SK-N-SH treated with all-trans-retinoic acid at 6 μM for 48 hours (cell line): ENCODE measurements around the gene PSMA2.

Source experiments
- ATAC-seq: fragments of 200-7000 bp; cut with Tn5 transposase; 3 replicates; pipeline ENCODE4 v1.9.1; 2020; ENCODE audit warnings: mild to moderate bottlenecking, moderate library complexity
- ARNTL ChIP-seq: fragments of 450-650 bp; formaldehyde crosslinking; IDR thresholded peaks from 2 replicates; pipeline ENCODE4 v1.5.0; 2020; ENCODE audit warnings: low read depth, mild to moderate bottlenecking, moderate library complexity, borderline replicate concordance
- BACH2 ChIP-seq: fragments of 250-450 bp; sonication (Bioruptor Pico); IDR thresholded peaks from 2 replicates; pipeline ENCODE4 v1.9.0; 2021; ENCODE audit warnings: mild to moderate bottlenecking, borderline replicate concordance
- CREB5 ChIP-seq: fragments of 250-450 bp; sonication (Bioruptor Pico); IDR thresholded peaks from 2 replicates; pipeline ENCODE4 v1.5.1; 2020; ENCODE audit warnings: low read depth, mild to moderate bottlenecking, moderate library complexity
- CSDC2 ChIP-seq: fragments of 250-450 bp; sonication (Bioruptor Pico); IDR thresholded peaks from 2 replicates; pipeline ENCODE4 v1.5.0; 2020; ENCODE audit warnings: mild to moderate bottlenecking, moderate library complexity
- CSRNP3 ChIP-seq: fragments of 250-450 bp; sonication (Bioruptor Pico); IDR thresholded peaks from 2 replicates; pipeline ENCODE4 v1.5.1; 2021; ENCODE audit warnings: mild to moderate bottlenecking, moderate library complexity
- ESRRG ChIP-seq: fragments of 250-450 bp; sonication (Bioruptor Pico); IDR thresholded peaks from 2 replicates; pipeline ENCODE4 v1.6.1; 2021; ENCODE audit warnings: mild to moderate bottlenecking
- GLIS3 ChIP-seq: fragments of 250-450 bp; sonication (Bioruptor Pico); IDR thresholded peaks from 2 replicates; pipeline ENCODE4 v1.5.0; 2020; ENCODE audit warnings: mild to moderate bottlenecking, moderate library complexity
- OSR1 ChIP-seq: fragments of 250-450 bp; sonication (Bioruptor Pico); IDR thresholded peaks from 2 replicates; pipeline ENCODE4 v1.8.0; 2022; ENCODE audit warnings: moderate library complexity, mild to moderate bottlenecking, inconsistent platforms
- PATZ1 ChIP-seq: fragments of 250-450 bp; sonication (Bioruptor Pico); IDR thresholded peaks from 2 replicates; pipeline ENCODE4 v1.8.0; 2020; ENCODE audit warnings: mild to moderate bottlenecking, moderate library complexity, borderline replicate concordance
- POU6F1 ChIP-seq: fragments of 250-450 bp; sonication (Bioruptor Pico); IDR thresholded peaks from 2 replicates; pipeline ENCODE4 v1.8.0; 2021; ENCODE audit warnings: low read depth, mild to moderate bottlenecking, moderate library complexity, borderline replicate concordance
- PPARA ChIP-seq: fragments of 250-450 bp; sonication (Bioruptor Pico); IDR thresholded peaks from 2 replicates; pipeline ENCODE4 v1.5.0; 2020; ENCODE audit warnings: mild to moderate bottlenecking, borderline replicate concordance
- RARB ChIP-seq: fragments of 250-450 bp; sonication (Bioruptor Pico); IDR thresholded peaks from 2 replicates; pipeline ENCODE4 v1.8.0; 2021; ENCODE audit warnings: mild to moderate bottlenecking, moderate library complexity
- SNAI2 ChIP-seq: fragments of 250-450 bp; sonication (Bioruptor Pico); IDR thresholded peaks from 2 replicates; pipeline ENCODE4 v1.5.0; 2020; ENCODE audit warnings: mild to moderate bottlenecking, moderate library complexity
- TCF4 ChIP-seq: fragments of 250-450 bp; sonication (Bioruptor Pico); IDR thresholded peaks from 2 replicates; pipeline ENCODE4 v1.8.0; 2021; ENCODE audit warnings: mild to moderate bottlenecking, moderate library complexity, borderline replicate concordance
- TOX ChIP-seq: fragments of 250-450 bp; sonication (Bioruptor Pico); IDR thresholded peaks from 2 replicates; pipeline ENCODE4 v1.8.0; 2021; ENCODE audit warnings: mild to moderate bottlenecking, moderate library complexity, borderline replicate concordance
- ZC3H10 ChIP-seq: fragments of 250-450 bp; sonication (Bioruptor Pico); IDR thresholded peaks from 2 replicates; pipeline ENCODE4 v1.5.1; 2021; ENCODE audit warnings: mild to moderate bottlenecking, moderate library complexity
- ZFP30 ChIP-seq: fragments of 450-650 bp; formaldehyde crosslinking; IDR thresholded peaks from 2 replicates; pipeline ENCODE4 v1.5.0; 2022; ENCODE audit warnings: mild to moderate bottlenecking, moderate library complexity
- ZNF565 ChIP-seq: fragments of 450-650 bp; formaldehyde crosslinking; conservative IDR thresholded peaks from 2 replicates; pipeline ENCODE4 v1.5.0; 2020; ENCODE audit warnings: low read depth, mild to moderate bottlenecking, moderate library complexity
- ZNF70 ChIP-seq: fragments of 450-650 bp; formaldehyde crosslinking; IDR thresholded peaks from 2 replicates; pipeline ENCODE4 v1.5.0; 2020; ENCODE audit warnings: mild to moderate bottlenecking, moderate library complexity
- ZNF8 ChIP-seq: fragments of 450-650 bp; formaldehyde crosslinking; IDR thresholded peaks from 2 replicates; pipeline ENCODE4 v1.5.0; 2020; ENCODE audit warnings: mild to moderate bottlenecking, moderate library complexity

PSMA2 gene

GRCh38 chr7:42924223-42924838 is 7.6 kb downstream of the PSMA2 start:
- no peak for TF ChIP-seq ARNTL (CRISPR knock-in tag)
- TF ChIP-seq TCF4 (CRISPR knock-in tag), result no peak
- TF ChIP-seq ZNF8, result no peak
- TF ChIP-seq BACH2 (CRISPR knock-in tag), result no peak
- TF ChIP-seq CSRNP3, result no peak
- no peak for TF ChIP-seq CREB5 (CRISPR knock-in tag)
- no peak for TF ChIP-seq SNAI2 (CRISPR knock-in tag)
- TF ChIP-seq ZFP30 (CRISPR knock-in tag), result no peak
- TF ChIP-seq, all 23 proteins: peak for 0
- no peak for ATAC-seq

- no peak for TF ChIP-seq ZNF70 (CRISPR knock-in tag)
- TF ChIP-seq PPARA (CRISPR knock-in tag), result no peak
- no peak for TF ChIP-seq RARB (CRISPR knock-in tag)
- no peak for TF ChIP-seq GLIS3 (CRISPR knock-in tag)
- ATAC-seq, result no peak
Measured at GRCh38 chr7:42922017-42922753, 9.8 kb downstream of the PSMA2 start.

- no peak for ATAC-seq
- TF ChIP-seq ZNF565 (CRISPR knock-in tag) (no peak), POU6F1 (CRISPR knock-in tag) (no peak), TOX (CRISPR knock-in tag) (no peak), CSDC2 (CRISPR knock-in tag) (no peak), BACH2 (CRISPR knock-in tag) (no peak), CREB5 (CRISPR knock-in tag) (no peak), ESRRG (no peak), RARB (CRISPR knock-in tag) (no peak), ARNTL (CRISPR knock-in tag) (no peak), OSR1 (CRISPR knock-in tag) (no peak), GLIS3 (CRISPR knock-in tag) (no peak), ZFP30 (CRISPR knock-in tag) (no peak), SNAI2 (CRISPR knock-in tag) (no peak), PPARA (CRISPR knock-in tag) (no peak)
- TF ChIP-seq, all 23 proteins: peak for 0
Measured at GRCh38 chr7:42915356-42915755, 16.6 kb downstream of the PSMA2 start.

- no peak for ATAC-seq
- TF ChIP-seq CREB5 (CRISPR knock-in tag) (no peak), ZNF8 (no peak), OSR1 (CRISPR knock-in tag) (no peak), ESRRG (no peak), TCF4 (CRISPR knock-in tag) (no peak), BACH2 (CRISPR knock-in tag) (no peak), ZC3H10 (CRISPR knock-in tag) (no peak), ZNF565 (CRISPR knock-in tag) (no peak), CSRNP3 (no peak), PATZ1 (CRISPR knock-in tag) (no peak)
Measured at GRCh38 chr7:42914421-42915045, 17.4 kb downstream of the PSMA2 start.
